GM10248 (cell line): ENCODE measurements around the gene BEND6.
A peak's percentile ranks its signal among the peaks of the same experiment; 100 is the strongest.
"Not testable (repeated sequence)": the region's sequence is repeated elsewhere in the genome, so short reads cannot be mapped to it uniquely, and the experiment has no call there.

ENCODE experiments used
- CTCF ChIA-PET: fragments of 300-600 bp; sonication (Branson Sonifier 250); formaldehyde crosslinking; extraction: SDS; loops from one replicate; lab custom pipeline; 2021; ENCODE audit warnings: antibody characterized with exemption; lab: Yijun Ruan, JAX
- POLR2A ChIA-PET: fragments of 350-650 bp; sonication (Branson Sonifier 250); formaldehyde crosslinking; extraction: SDS; loops from one replicate; lab custom pipeline; 2020; ENCODE audit warnings: antibody characterized with exemption; lab: Yijun Ruan, JAX
- DNase-seq: peaks from one replicate; pipeline ENCODE4 v3.0.0; 2012; ENCODE audit errors: extremely low spot score
- TF ChIP-seq, protein P1 (sequence below): IDR thresholded peaks from 2 replicates; pipeline ENCODE4 v1.5.1; 2012; ENCODE audit warnings: mild to moderate bottlenecking, low read depth; ENCODE audit errors: extremely low read depth, missing control alignments, control extremely low read depth

The BEND6 gene

DNA sequence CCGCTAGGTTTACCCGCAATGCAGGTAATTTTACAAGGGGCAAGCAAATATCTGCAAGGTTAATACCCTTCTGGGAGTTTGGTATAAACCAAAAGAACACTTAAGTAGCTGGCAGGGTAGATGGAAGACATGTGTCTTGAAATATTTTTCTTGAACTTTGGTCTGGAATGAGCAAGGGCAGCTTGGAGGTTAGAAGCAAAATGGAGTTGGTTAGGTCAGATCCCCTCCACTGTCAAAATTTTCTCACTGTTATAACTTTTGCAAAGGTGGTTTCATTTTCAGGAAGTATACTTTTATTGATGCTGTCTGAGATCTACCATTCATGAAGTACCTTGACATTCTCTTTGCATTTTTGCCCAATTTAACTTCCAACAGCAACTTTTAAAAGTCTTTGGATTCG is 78.3 kb downstream of the BEND6 start:
- CTCF ChIA-PET, result no interaction called here
- TF ChIP-seq, protein P1, sequence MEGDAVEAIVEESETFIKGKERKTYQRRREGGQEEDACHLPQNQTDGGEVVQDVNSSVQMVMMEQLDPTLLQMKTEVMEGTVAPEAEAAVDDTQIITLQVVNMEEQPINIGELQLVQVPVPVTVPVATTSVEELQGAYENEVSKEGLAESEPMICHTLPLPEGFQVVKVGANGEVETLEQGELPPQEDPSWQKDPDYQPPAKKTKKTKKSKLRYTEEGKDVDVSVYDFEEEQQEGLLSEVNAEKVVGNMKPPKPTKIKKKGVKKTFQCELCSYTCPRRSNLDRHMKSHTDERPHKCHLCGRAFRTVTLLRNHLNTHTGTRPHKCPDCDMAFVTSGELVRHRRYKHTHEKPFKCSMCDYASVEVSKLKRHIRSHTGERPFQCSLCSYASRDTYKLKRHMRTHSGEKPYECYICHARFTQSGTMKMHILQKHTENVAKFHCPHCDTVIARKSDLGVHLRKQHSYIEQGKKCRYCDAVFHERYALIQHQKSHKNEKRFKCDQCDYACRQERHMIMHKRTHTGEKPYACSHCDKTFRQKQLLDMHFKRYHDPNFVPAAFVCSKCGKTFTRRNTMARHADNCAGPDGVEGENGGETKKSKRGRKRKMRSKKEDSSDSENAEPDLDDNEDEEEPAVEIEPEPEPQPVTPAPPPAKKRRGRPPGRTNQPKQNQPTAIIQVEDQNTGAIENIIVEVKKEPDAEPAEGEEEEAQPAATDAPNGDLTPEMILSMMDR, result no peak
- POLR2A ChIA-PET, result no interaction called here
- DNase-seq, result no peak

DNA sequence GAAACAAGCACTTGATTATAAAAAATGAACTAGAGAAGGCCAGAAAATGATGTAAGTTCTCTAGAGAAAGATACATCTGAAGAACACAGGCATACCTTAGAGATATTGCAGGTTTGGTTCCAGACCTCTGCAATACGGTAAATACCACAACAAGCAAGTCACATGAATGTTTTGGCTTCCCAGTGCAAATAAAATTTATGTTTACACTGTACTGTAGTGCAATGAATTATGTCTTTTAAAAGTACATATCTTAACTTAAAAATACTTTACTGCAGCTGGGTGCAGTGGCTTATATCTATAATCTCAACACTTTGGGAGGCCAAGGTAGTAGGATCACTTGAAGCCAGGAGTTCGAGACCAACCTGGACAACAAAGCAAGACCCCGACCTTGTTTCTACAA is 80.6 kb downstream of the BEND6 start:
- POLR2A ChIA-PET, result no interaction called here
- DNase-seq, result no peak
- CTCF ChIA-PET, result interaction anchor here (1.3 to 4.3 kb wide), 2 partner anchors 12 to 16 kb away, joined by 3 to 27 read pairs; no protein-coding TSS in a partner anchor
- TF ChIP-seq, protein P1, result no peak

DNA sequence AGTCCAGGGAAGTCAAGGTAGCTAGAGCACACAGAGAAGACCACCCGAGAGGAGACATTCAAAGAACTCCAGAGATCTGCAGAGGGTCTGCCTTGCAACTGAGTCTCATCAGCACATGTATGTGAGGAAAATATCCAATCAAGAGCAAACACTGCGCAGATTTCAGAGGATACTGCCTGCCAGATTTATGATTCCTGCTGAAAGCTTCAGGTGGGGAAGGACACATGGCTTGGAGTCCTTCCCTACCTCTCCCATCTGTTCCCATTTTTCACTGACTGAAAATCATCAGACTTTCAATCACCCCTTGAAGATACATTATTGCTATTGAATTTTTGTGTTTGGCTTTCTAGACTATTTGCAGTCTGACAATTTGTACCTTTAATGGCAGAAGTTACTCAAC is 84.0 kb downstream of the BEND6 start:
- POLR2A ChIA-PET, result no interaction called here
- no peak for DNase-seq
- CTCF ChIA-PET, result interaction anchor here (1.0 to 4.3 kb wide), 4 partner anchors 8 to 84 kb away, joined by 3 to 27 read pairs (median 6); partner anchors contain the start of gene BEND6
- TF ChIP-seq, protein P1, result no peak

DNA sequence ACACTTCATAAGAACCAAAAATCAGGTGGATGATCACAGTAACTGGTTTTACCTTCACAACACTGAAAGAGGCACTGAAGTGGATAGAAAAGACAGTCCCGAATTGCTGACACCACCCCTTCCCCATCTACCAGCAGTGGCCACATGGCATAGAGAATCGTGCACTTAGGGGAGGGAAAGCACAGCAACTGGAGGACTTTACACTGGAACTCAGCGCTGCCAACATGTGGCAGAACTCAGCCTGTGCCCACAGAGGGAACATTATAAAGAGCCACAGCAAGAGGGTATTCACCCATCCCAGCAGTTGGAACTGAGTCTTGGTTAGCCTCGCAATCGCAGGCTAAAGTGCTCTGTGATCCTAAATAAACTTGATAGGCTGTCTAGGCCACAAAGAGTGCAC is 85.1 kb downstream of the BEND6 start:
- TF ChIP-seq, protein P1, result no peak
- no peak for DNase-seq
- POLR2A ChIA-PET, result no interaction called here
- CTCF ChIA-PET, result interaction anchor here (1.8 to 3.5 kb wide), 2 partner anchors 20 to 135 kb away, joined by 4 to 12 read pairs; no protein-coding TSS in a partner anchor

DNA sequence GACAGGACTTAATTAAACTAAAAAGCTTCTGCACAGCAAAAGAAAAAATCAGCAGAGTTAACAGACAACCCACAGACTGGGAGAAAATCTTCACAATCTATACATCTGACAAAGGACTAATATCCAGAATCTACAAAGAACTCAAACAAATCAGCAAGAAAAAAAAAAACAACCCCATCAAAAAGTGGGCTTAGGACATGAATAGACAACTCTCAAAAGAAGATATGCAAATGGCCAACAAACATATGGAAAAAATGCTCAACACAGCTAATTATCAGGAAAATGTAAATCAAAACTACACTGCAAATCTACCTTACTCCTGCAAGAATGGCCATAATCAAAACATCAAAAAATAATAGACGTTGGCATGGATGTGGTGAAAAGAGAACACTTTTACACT is 89.2 kb downstream of the BEND6 start:
- POLR2A ChIA-PET, DNase-seq, CTCF ChIA-PET: not testable (repeated sequence)

DNA sequence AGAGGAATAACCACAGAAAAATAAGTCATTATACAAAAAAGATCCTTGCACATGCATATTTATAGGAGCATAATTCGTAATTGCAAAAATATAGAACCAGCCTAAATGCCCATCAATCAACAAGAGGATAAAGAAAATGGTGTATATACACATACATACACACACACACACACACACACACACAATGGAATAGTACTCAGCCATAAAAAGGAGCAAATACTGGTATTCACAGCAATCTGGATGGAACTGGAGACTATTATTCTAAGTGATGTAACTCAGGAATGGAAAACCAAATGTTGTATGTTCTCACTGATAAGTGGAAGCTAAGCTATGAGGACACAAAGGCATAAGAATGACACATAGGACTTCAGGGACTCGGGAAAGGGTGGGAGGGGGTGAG is 89.7 kb downstream of the BEND6 start:
- TF ChIP-seq, protein P1, result no peak
- POLR2A ChIA-PET, result no interaction called here
- no peak for DNase-seq
- CTCF ChIA-PET, result no interaction called here

DNA sequence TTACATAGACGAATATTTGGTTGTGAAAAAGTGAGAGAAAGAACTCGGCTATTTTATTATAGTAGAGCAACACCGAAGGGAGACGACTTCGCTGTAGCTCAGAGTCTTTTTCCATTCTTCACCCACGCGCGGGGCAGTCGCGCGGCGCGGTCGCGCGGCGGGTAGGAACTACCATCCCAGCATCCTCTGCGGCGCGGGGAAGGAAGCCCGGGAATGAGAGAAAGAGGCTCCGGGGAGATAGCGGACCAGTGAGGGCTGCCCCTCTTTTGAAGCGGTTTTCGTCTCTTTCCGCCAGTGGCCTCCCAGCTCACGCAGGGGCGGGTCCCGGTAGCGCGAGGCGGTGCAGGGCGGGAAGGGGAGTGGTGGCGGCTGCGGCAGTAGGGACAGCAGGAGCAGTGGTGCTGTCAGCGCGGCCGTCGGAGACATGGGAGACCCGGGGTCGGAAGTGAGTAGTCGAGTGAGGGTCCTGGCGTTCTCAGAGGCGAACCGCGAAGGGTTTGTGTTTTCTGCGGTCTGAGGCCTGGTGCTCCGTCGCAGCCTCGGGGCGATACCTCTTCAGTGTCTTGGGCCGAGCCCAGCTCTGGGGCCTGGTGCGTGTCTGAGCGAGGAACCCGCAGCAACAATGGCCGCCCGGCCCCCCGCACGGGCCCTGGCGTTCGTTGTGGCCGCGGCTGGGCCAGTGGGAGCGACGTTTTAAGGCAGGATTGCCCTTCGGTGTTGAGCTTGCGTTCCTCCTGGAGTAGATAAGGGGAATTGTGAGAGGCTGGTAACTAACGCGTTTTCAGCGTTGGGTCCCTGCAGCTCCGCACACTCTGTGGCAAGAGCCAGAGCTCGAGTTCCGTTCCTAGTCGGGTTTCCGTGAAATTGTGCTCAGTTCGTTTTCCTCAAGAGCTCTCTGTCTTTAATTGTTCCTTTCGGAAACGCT is 91.7 kb downstream of the BEND6 start, which contains the start of gene KIAA1586:
TSS of gene KIAA1586 (plus strand) at position 362 of the 925 bp plus-strand sequence. CDS start at position 425, 63 bp downstream.
- POLR2A ChIA-PET, result not testable (repeated sequence)
- DNase-seq, result peak; percentile 89
- CTCF ChIA-PET, result interaction anchor here (1.1 to 1.6 kb wide), 4 partner anchors 10 to 142 kb away, joined by 3 to 5 read pairs (median 4); no protein-coding TSS in a partner anchor

DNA sequence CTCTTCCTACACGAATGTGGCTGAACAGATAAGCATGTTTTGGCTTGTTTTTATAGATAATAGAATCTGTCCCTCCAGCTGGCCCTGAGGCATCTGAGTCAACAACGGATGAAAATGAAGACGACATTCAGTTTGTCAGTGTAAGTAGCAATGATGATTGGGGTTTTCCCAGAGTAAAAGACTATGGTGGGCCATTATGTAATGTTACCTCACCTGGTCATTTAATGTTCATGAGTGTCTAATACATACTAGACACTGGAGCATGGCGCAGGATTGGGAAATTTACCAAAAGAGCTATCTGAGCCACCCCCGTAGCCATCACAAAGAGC is 92.3 kb downstream of the BEND6 start:
- DNase-seq, CTCF ChIA-PET, POLR2A ChIA-PET: not testable (repeated sequence)

DNA sequence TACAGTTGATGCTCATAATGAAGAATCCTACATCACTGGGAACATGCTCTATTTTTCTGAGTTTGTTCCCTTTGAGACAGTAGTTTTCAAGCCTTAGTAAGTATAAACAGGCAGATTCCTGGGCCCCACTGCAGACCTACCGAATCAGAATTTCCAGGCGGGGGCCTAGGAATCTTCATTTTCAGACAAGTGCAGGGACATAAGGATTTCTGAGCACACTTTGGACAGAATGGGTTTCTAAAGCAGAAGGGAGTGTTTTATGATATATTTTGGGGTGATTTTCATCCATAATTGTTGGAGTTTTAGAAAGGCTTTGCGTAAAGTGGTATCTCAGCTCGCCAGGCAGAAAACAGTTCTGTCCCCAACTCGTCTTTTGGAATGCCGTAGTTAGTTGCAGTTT is 93.0 kb downstream of the BEND6 start:
- CTCF ChIA-PET, DNase-seq, POLR2A ChIA-PET: not testable (repeated sequence)
